Adipocyte (in vitro differentiated cells): Measurements from ENCODE around the gene GSKIP.
"Not testable (repeated sequence)": the region's sequence is repeated elsewhere in the genome, so short reads cannot be mapped to it uniquely, and the experiment has no call there.

ENCODE experiments used
- DNase-seq: peaks from one replicate; pipeline ENCODE4 v3.0.0-alpha.2; 2015; ENCODE audit warnings: low read depth
- H3K27me3 ChIP-seq: replicated peaks from 2 replicates; pipeline ENCODE4 v1.7.0; 2013; ENCODE audit warnings: mild to moderate bottlenecking, low read length, moderate library complexity; ENCODE audit not compliant: control insufficient read depth, insufficient read depth
- H3K36me3 ChIP-seq: 2 replicates; pipeline ENCODE4 v1.7.0; 2013; ENCODE audit warnings: low read length, mild to moderate bottlenecking, moderate library complexity; ENCODE audit not compliant: control insufficient read depth, insufficient read depth, severe bottlenecking
- H3K4me1 ChIP-seq: 2 replicates; pipeline ENCODE4 v1.7.0; 2013; ENCODE audit warnings: mild to moderate bottlenecking, low read length, moderate library complexity; ENCODE audit not compliant: control insufficient read depth, insufficient read depth
- H3K4me3 ChIP-seq: 2 replicates; pipeline ENCODE4 v1.7.0; 2013; ENCODE audit warnings: mild to moderate bottlenecking, low read length, moderate library complexity
- H3K9ac ChIP-seq: 2 replicates; pipeline ENCODE4 v1.7.0; 2013; ENCODE audit warnings: mild to moderate bottlenecking, low read length, moderate library complexity
- H3K9me3 ChIP-seq: 2 replicates; pipeline ENCODE4 v1.7.0; 2013; ENCODE audit warnings: mild to moderate bottlenecking, low read length, moderate library complexity; ENCODE audit not compliant: control insufficient read depth

The GSKIP gene

GRCh38 chr14:96362965-96363750, at the start of gene GSKIP, which contains the start of gene ATG2B:
TSS of gene GSKIP (plus strand) at chr14:96363526. CDS start at chr14:96382248, 18,722 bp downstream.
TSS of gene ATG2B (minus strand) at chr14:96363341. CDS start at chr14:96362976, 365 bp downstream.
- DNase-seq, result peak; percentile 98
- Histone ChIP-seq H3K4me1 (peaks cover 21% of the 10 kb centered on the region), H3K36me3 (no peaks in the 10 kb centered on the region), H3K4me3 (peak within 1 kb of the TSS; percentile 97), H3K9me3 (no peaks in the 10 kb centered on the region), H3K27me3 (no peaks in the 10 kb centered on the region), H3K9ac (peak within 1 kb of the TSS; percentile 95)

GRCh38 chr14:96316087-96316486, 47.2 kb upstream of the GSKIP start:
- no peak overlapping the region for H3K4me3 ChIP-seq
- no peaks in the 10 kb centered on the region for H3K27me3 ChIP-seq
- H3K36me3 ChIP-seq, result peaks cover 78% of the 10 kb centered on the region
- H3K9ac ChIP-seq, result no peak overlapping the region
- DNase-seq, result no peak
- H3K9me3 ChIP-seq, result no peaks in the 10 kb centered on the region
- H3K4me1 ChIP-seq, result no peaks in the 10 kb centered on the region

GRCh38 chr14:96318836-96319235, 44.5 kb upstream of the GSKIP start:
- Histone ChIP-seq H3K36me3 (peaks cover 83% of the 10 kb centered on the region), H3K27me3 (no peaks in the 10 kb centered on the region), H3K9ac (no peak overlapping the region), H3K4me1 (no peaks in the 10 kb centered on the region), H3K9me3 (no peaks in the 10 kb centered on the region), H3K4me3 (no peak overlapping the region)
- DNase-seq, result no peak

- Histone ChIP-seq H3K4me1 (no peaks in the 10 kb centered on the region), H3K36me3 (peaks cover 87% of the 10 kb centered on the region)
These were observed 42.7 kb upstream of the GSKIP start for GRCh38 chr14:96320605-96321004.

GRCh38 chr14:96324219-96324618, 39.1 kb upstream of the GSKIP start:
- DNase-seq, result no peak
- H3K27me3 ChIP-seq, result no peaks in the 10 kb centered on the region
- no peaks in the 10 kb centered on the region for H3K9me3 ChIP-seq
- no peak overlapping the region for H3K4me3 ChIP-seq
- no peaks in the 10 kb centered on the region for H3K4me1 ChIP-seq
- no peak overlapping the region for H3K9ac ChIP-seq
- H3K36me3 ChIP-seq, result peaks cover 81% of the 10 kb centered on the region

More at GRCh38 chr14:96320605-96321004, 42.7 kb upstream of the GSKIP start:
- no peak for DNase-seq
- Histone ChIP-seq H3K9me3 (no peaks in the 10 kb centered on the region), H3K4me3 (no peak overlapping the region), H3K27me3 (no peaks in the 10 kb centered on the region), H3K9ac (no peak overlapping the region)

GRCh38 chr14:96338551-96338950, 24.8 kb upstream of the GSKIP start:
- no peaks in the 10 kb centered on the region for H3K9me3 ChIP-seq

GRCh38 chr14:96341323-96341722, 22.0 kb upstream of the GSKIP start:
- no peaks in the 10 kb centered on the region for H3K27me3 ChIP-seq
- peaks cover 34% of the 10 kb centered on the region for H3K36me3 ChIP-seq
- H3K4me3 ChIP-seq, result no peak overlapping the region
- H3K4me1 ChIP-seq, result no peaks in the 10 kb centered on the region
- DNase-seq, result no peak
- H3K9me3 ChIP-seq, result no peaks in the 10 kb centered on the region
- no peak overlapping the region for H3K9ac ChIP-seq

More at GRCh38 chr14:96338551-96338950, 24.8 kb upstream of the GSKIP start:
- Histone ChIP-seq H3K27me3 (no peaks in the 10 kb centered on the region), H3K4me1 (no peaks in the 10 kb centered on the region), H3K36me3 (peaks cover 34% of the 10 kb centered on the region), H3K4me3 (no peak overlapping the region), H3K9ac (no peak overlapping the region)
- DNase-seq, result peak; percentile 38

- Histone ChIP-seq H3K9me3 (no peaks in the 10 kb centered on the region), H3K9ac (no peak overlapping the region), H3K4me1 (peaks cover 7% of the 10 kb centered on the region), H3K27me3 (no peaks in the 10 kb centered on the region), H3K36me3 (peaks cover 9% of the 10 kb centered on the region), H3K4me3 (no peak overlapping the region)
- DNase-seq, result no peak
These were observed 17.7 kb upstream of the GSKIP start for GRCh38 chr14:96345669-96346068.

GRCh38 chr14:96347957-96348356, 15.4 kb upstream of the GSKIP start:
- not testable (repeated sequence) for H3K27me3 ChIP-seq, H3K4me1 ChIP-seq

GRCh38 chr14:96349286-96350075, 13.8 kb upstream of the GSKIP start:
- Histone ChIP-seq H3K27me3 (no peaks in the 10 kb centered on the region), H3K4me1 (peaks cover 7% of the 10 kb centered on the region), H3K9me3 (no peaks in the 10 kb centered on the region), H3K36me3 (peaks cover 4% of the 10 kb centered on the region), H3K9ac (no peak overlapping the region), H3K4me3 (no peak overlapping the region)
- no peak for DNase-seq

More at GRCh38 chr14:96347957-96348356, 15.4 kb upstream of the GSKIP start:
- not testable (repeated sequence) for H3K9ac ChIP-seq, H3K4me3 ChIP-seq, H3K36me3 ChIP-seq, DNase-seq, H3K9me3 ChIP-seq

GRCh38 chr14:96351986-96352385, 11.3 kb upstream of the GSKIP start:
- Histone ChIP-seq H3K27me3 (no peaks in the 10 kb centered on the region), H3K9me3 (no peaks in the 10 kb centered on the region)
- no peak for DNase-seq

More at GRCh38 chr14:96351986-96352385, 11.3 kb upstream of the GSKIP start:
- H3K36me3 ChIP-seq, result no peaks in the 10 kb centered on the region
- H3K4me3 ChIP-seq, result no peak overlapping the region
- no peak overlapping the region for H3K9ac ChIP-seq
- H3K4me1 ChIP-seq, result peaks cover 7% of the 10 kb centered on the region
